Body of pancreas (tissue), 4 donors: Measurements from ENCODE around the gene KEL. TPM values are rescaled to one million over a fixed set of nuclear protein-coding genes. Genes with fewer than 3 reads are reported as not detected.
A peak's percentile ranks its signal among the peaks of the same experiment; 100 is the strongest.

Experiments
- ATAC-seq: fragments of 150-250 bp; one replicate; pipeline ENCODE4 v1.9.1; 2016
- DNase-seq, 4 donors: peaks; one replicate each; pipeline ENCODE4 v3.0.0-alpha.2; 2019
- H3K27ac ChIP-seq, 4 donors: fragments of 200-600 bp; sonication (generic); 1 replicate in 3 of 4; 2 replicates in 1 of 4; pipeline versions ENCODE4 v1.5.1 to v1.6.1; 2016 to 2019; ENCODE audit warnings: mild to moderate bottlenecking in 1 of 4, mixed read lengths in 1 of 4, moderate library complexity in 1 of 4
- H3K27me3 ChIP-seq, 2 donors: fragments of 200-600 bp; sonication (generic); one replicate each; pipeline ENCODE4 v1.6.0; 2016; ENCODE audit warnings: mild to moderate bottlenecking in 1 of 2
- H3K36me3 ChIP-seq, 2 donors: fragments of 200-600 bp; sonication (generic); replicated peaks in 1 of 2; 2 replicates each; pipeline ENCODE4 v1.5.1; 2016; ENCODE audit warnings: low read depth in 2 of 2; ENCODE audit not compliant: insufficient read depth in 1 of 2
- H3K4me1 ChIP-seq: fragments of 200-600 bp; sonication (generic); one replicate; pipeline ENCODE4 v1.6.0; 2016
- H3K4me3 ChIP-seq, 2 donors: fragments of 200-600 bp; sonication (generic); 1 replicate in 1 of 2; 2 replicates in 1 of 2; pipeline ENCODE4 v1.5.1; 2016 to 2019
- H3K9me3 ChIP-seq, 3 donors: fragments of 200-600 bp; sonication (generic); 1 replicate in 2 of 3; 2 replicates in 1 of 3; pipeline ENCODE4 v1.5.1; 2016
- CTCF ChIP-seq, 7 experiments: fragments of 450-650 bp in 4 of 7; fragments of 200-600 bp in 3 of 7; sonication (generic) in 3 of 7; IDR thresholded peaks; one replicate each; pipeline ENCODE4 v1.5.1; 2016 to 2019; ENCODE audit warnings: antibody characterized with exemption in 7 of 7
- POLR2A ChIP-seq, 3 donors: fragments of 450-650 bp; IDR thresholded peaks; one replicate each; pipeline ENCODE4 v1.6.1; 2016; ENCODE audit warnings: antibody characterized with exemption in 3 of 3, mild to moderate bottlenecking in 2 of 3
- WGBS, 2 donors: methylation state at CpG; one replicate each; pipeline ENCODE4 v1.1.5; 2017; 5-methylcytosine and 5-hydroxymethylcytosine counted together
- intact Hi-C: fragments of 100-400 bp; cut with DNase I; formaldehyde crosslinking; loops from one replicate; pipeline ENCODE4 v1.15.1; 2023
- total RNA-seq, 2 donors: library from RNA; depleted of rRNA; stranded (reverse); fragments of >200 nt; gene quantifications; one replicate each; pipeline ENCODE4 v1.1.0, GENCODE V29; 2016

The KEL gene
- total RNA-seq, 2 donors from 2014 or later = 0.33 TPM; not detected in 1

- Histone ChIP-seq H3K4me1 (peaks cover 24% of the 10 kb centered on the region), H3K4me3 (no peak overlapping the region), H3K9me3 (no peaks in the 10 kb centered on the region), H3K27ac (no peak overlapping the region), H3K36me3 (no peaks in the 10 kb centered on the region), H3K27me3 (no peaks in the 10 kb centered on the region)
- DNase-seq = no peak
- WGBS, 2 donors = 72 to 73% methylated on average over 5 to 7 of the region's 7 CpGs
- intact Hi-C loops = no loop called here
- TF ChIP-seq CTCF (IDR thresholded peaks at IDR 0.05) (no peak), POLR2A (IDR thresholded peaks at IDR 0.05) (no peak)
- ATAC-seq = no peak
These were observed 18.4 kb downstream of the KEL start for GRCh38 chr7:142943706-142944268.

GRCh38 chr7:142942746-142943145 lies 19.4 kb downstream of the KEL start:
- no peak for TF ChIP-seq CTCF (IDR thresholded peaks at IDR 0.05)
- no peak for TF ChIP-seq POLR2A (IDR thresholded peaks at IDR 0.05)
- WGBS, 2 donors = 78 to 87% methylated on average over 6 of the region's 6 CpGs
- H3K27ac ChIP-seq = no peak overlapping the region
- intact Hi-C loops = no loop called here
- H3K27me3 ChIP-seq = no peaks in the 10 kb centered on the region
- no peak for DNase-seq
- H3K4me1 ChIP-seq = peaks cover 24% of the 10 kb centered on the region
- H3K4me3 ChIP-seq = no peak overlapping the region
- no peak for ATAC-seq
- no peaks in the 10 kb centered on the region for H3K9me3 ChIP-seq
- no peaks in the 10 kb centered on the region for H3K36me3 ChIP-seq

GRCh38 chr7:142941541-142941940 lies 20.6 kb downstream of the KEL start:
- DNase-seq (no peak), ATAC-seq (peak; percentile 9)
- intact Hi-C loops = no loop called here
- no peaks in the 10 kb centered on the region for H3K27me3 ChIP-seq
- H3K4me3 ChIP-seq = no peak overlapping the region
- peak overlapping the region in 3 of 4 donors; percentile 46 to 72 (median 67) for H3K27ac ChIP-seq
- no peaks in the 10 kb centered on the region for H3K9me3 ChIP-seq
- H3K36me3 ChIP-seq = no peaks in the 10 kb centered on the region
- H3K4me1 ChIP-seq = peaks cover 24% of the 10 kb centered on the region
- TF ChIP-seq CTCF (IDR thresholded peaks at IDR 0.05) (no peak), POLR2A (IDR thresholded peaks at IDR 0.05) (no peak)
- 74 to 81% methylated on average over 7 of the region's 7 CpGs for WGBS, 2 donors

GRCh38 chr7:142940966-142941535 lies 21.1 kb downstream of the KEL start:
- 37 to 44% methylated on average over 10 of the region's 10 CpGs for WGBS, 2 donors

More at GRCh38 chr7:142940966-142941535, 21.1 kb downstream of the KEL start:
- H3K4me3 ChIP-seq = no peak overlapping the region
- peak in 1 of 4 donors; percentile 43 for DNase-seq
- peak overlapping the region in 3 of 4 donors; percentile 46 to 72 (median 67) for H3K27ac ChIP-seq
- H3K9me3 ChIP-seq = no peaks in the 10 kb centered on the region
- H3K36me3 ChIP-seq = no peaks in the 10 kb centered on the region
- no peaks in the 10 kb centered on the region for H3K27me3 ChIP-seq
- ATAC-seq = peak; percentile 71
- intact Hi-C loops = no loop called here
- H3K4me1 ChIP-seq = peaks cover 24% of the 10 kb centered on the region
- TF ChIP-seq CTCF (IDR thresholded peaks at IDR 0.05) = no peak
- no peak for TF ChIP-seq POLR2A (IDR thresholded peaks at IDR 0.05)
